Measurements from ENCODE around the gene RTN4.

DNA sequence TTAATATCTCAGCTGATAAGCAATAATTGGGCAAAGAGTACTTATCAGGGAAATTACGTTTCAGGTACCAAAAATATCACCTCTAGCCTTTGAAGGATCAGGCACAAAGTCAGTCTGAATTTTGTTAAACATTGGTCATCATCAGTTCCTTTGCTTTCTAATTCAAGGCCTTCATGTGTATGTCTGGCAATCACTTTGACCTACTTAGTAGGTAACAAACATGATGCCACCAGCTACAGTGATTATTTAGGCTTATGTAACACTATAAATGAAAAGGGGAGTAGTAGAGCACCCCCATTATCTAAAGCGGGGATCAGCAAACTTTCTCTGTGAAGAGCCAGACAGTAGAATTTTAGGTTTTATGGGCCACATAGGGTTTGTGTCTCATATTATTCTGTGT is 75.1 kb downstream of the RTN4 start:
- no peak for TF ChIP-seq CTCF (IDR thresholded peaks at IDR 0.05)
- no peak for TF ChIP-seq POLR2A (IDR thresholded peaks at IDR 0.05)

Measured in body of pancreas (tissue), 4 donors.